Colonic mucosa (tissue), 4 donors: Measurements from ENCODE around the gene STK11. TPM values are rescaled to one million over a fixed set of nuclear protein-coding genes. Genes with fewer than 3 reads are reported as not detected.

ENCODE experiments used
- DNase-seq: peaks from one replicate; pipeline ENCODE4 v3.0.0-alpha.2; 2020
- H3K27ac ChIP-seq: fragments of 200-600 bp; one replicate; pipeline ENCODE4 v1.8.0; 2021
- H3K27me3 ChIP-seq: fragments of 200-600 bp; one replicate; pipeline ENCODE4 v1.8.0; 2021
- H3K36me3 ChIP-seq: fragments of 200-600 bp; one replicate; pipeline ENCODE4 v1.8.0; 2021
- H3K4me1 ChIP-seq: fragments of 200-600 bp; one replicate; pipeline ENCODE4 v1.8.0; 2021; ENCODE audit warnings: mild to moderate bottlenecking
- H3K4me3 ChIP-seq: fragments of 200-600 bp; one replicate; pipeline ENCODE4 v1.8.0; 2021
- H3K9ac ChIP-seq, 2 donors: one replicate each; pipeline ENCODE4 v1.7.0; 2013; ENCODE audit warnings: control low read depth in 2 of 2, low read depth in 2 of 2, low read length in 2 of 2
- H3K9me3 ChIP-seq: fragments of 200-600 bp; one replicate; pipeline ENCODE4 v1.8.0; 2021
- CTCF ChIP-seq: fragments of 200-600 bp; IDR thresholded peaks from one replicate; pipeline ENCODE4 v1.8.0; 2022; ENCODE audit warnings: antibody characterized with exemption, mild to moderate bottlenecking
- intact Hi-C: fragments of 100-400 bp; cut with DNase I; formaldehyde crosslinking; loops from one replicate; pipeline ENCODE4 v1.14.1; 2022
- total RNA-seq, 2 donors: library from RNA; stranded (reverse); fragmentation: NEBNext Ultra II Directional in 1 of 2; extraction: Animal tissue kit (Norgen Biotek cat#: 25700) in 1 of 2; gene quantifications; one replicate each; pipeline ENCODE4 v1.2.1, GENCODE V29; 2021
- donor health status: healthy.
- donor health status: DM: no; HTN: no; CAD: no.
- donor health status: DM: no; HTN: no; CAD: no.

The STK11 gene
- total RNA-seq, 2 donors from 2014 or later: 76.3 to 103 TPM

GRCh38 chr19:1248139-1248785, 42.7 kb downstream of the STK11 start, which contains the start of gene MIDN:
Gene MIDN, plus strand, starts transcription at chr19:1248583. Its CDS starts 1,714 bp downstream, at chr19:1250297.
- peak; percentile 83 for DNase-seq
- Histone ChIP-seq H3K9me3 (no peaks in the 10 kb centered on the region), H3K9ac (peak within 1 kb of the TSS; percentile 81 to 97), H3K4me3 (peak within 1 kb of the TSS; percentile 85), H3K4me1 (peaks cover 27% of the 10 kb centered on the region), H3K27ac (peak within 1 kb of the TSS; percentile 97), H3K27me3 (no peaks in the 10 kb centered on the region), H3K36me3 (no peaks in the 10 kb centered on the region)
- intact Hi-C loops: no loop called here
- TF ChIP-seq CTCF: peak; percentile 37

DNA sequence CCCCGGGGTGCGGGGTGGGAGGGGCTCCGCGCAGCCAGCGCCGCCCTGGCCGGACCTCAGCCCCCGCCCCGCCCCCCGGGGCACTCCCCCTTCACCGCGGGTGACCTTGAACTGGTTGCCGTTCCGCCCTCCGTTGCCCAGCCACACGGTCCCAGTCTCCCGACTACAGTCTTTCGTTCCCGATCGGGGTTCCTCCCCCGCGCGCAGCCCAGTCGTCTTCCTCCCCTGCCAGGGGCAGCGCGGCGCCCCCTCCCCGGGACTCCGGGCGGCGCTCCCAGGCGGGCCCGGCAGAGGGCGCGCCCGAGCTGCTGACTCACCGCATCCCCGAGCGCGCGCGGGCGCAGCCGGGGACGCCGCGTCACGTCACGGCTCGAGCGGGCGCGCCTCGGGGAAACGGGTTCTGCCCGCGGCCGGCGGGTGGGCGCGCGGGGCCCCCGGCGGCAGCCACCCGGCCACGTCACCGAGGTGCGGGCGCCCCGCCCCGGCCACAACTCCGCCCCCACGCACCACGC, 43.3 kb downstream of the STK11 start:
- intact Hi-C loops: no loop called here

GRCh38 chr19:1249298-1249989, 43.9 kb downstream of the STK11 start:
- intact Hi-C loops: no loop called here
- Histone ChIP-seq H3K4me3 (peak overlapping the region; percentile 85), H3K27me3 (no peaks in the 10 kb centered on the region), H3K9me3 (no peaks in the 10 kb centered on the region), H3K27ac (peak overlapping the region; percentile 99), H3K9ac (peak overlapping the region; percentile 70 to 97), H3K36me3 (peaks cover 7% of the 10 kb centered on the region), H3K4me1 (peaks cover 27% of the 10 kb centered on the region)
- peak; percentile 93 for DNase-seq
- no peak for TF ChIP-seq CTCF

More for the DNA sequence above, 43.3 kb downstream of the STK11 start:
- peak; percentile 59 for TF ChIP-seq CTCF
- Histone ChIP-seq H3K27ac (peak overlapping the region; percentile 97), H3K4me3 (peak overlapping the region; percentile 85), H3K27me3 (no peaks in the 10 kb centered on the region), H3K36me3 (peaks cover under 1% of the 10 kb centered on the region), H3K4me1 (peaks cover 29% of the 10 kb centered on the region), H3K9me3 (no peaks in the 10 kb centered on the region), H3K9ac (peak overlapping the region; percentile 81 to 97)
- DNase-seq: peak; percentile 88

GRCh38 chr19:1249990-1250436, 44.4 kb downstream of the STK11 start:
- no peak for DNase-seq
- H3K27ac ChIP-seq: peak overlapping the region; percentile 99
- peaks cover 26% of the 10 kb centered on the region for H3K4me1 ChIP-seq
- intact Hi-C loops: no loop called here
- no peaks in the 10 kb centered on the region for H3K9me3 ChIP-seq
- peak overlapping the region; percentile 70 to 95 for H3K9ac ChIP-seq
- peak overlapping the region; percentile 85 for H3K4me3 ChIP-seq
- TF ChIP-seq CTCF: no peak
- peaks cover 12% of the 10 kb centered on the region for H3K36me3 ChIP-seq
- no peaks in the 10 kb centered on the region for H3K27me3 ChIP-seq

- peaks cover 26% of the 10 kb centered on the region for H3K4me1 ChIP-seq
- H3K9ac ChIP-seq: peak overlapping the region; percentile 95 to 99
- peak overlapping the region; percentile 99 for H3K27ac ChIP-seq
- no peak for TF ChIP-seq CTCF
- peak; percentile 65 for DNase-seq
- H3K9me3 ChIP-seq: no peaks in the 10 kb centered on the region
- peak overlapping the region; percentile 85 for H3K4me3 ChIP-seq
- H3K27me3 ChIP-seq: no peaks in the 10 kb centered on the region
- H3K36me3 ChIP-seq: peaks cover 19% of the 10 kb centered on the region
- intact Hi-C loops: no loop called here
These were observed 45.1 kb downstream of the STK11 start for GRCh38 chr19:1250437-1251260.
